ENCODE results near the gene OPCML. TPM values are rescaled to one million over a fixed set of nuclear protein-coding genes. Genes with fewer than 3 reads are reported as not detected.

Gene OPCML
- total and polyA plus RNA-seq, 2 experiments from 2014 or later = 1.2 to 4.4 TPM

GRCh38 chr11:132908414-132908810 lies 623.9 kb downstream of the OPCML start (continued):
- TF ChIP-seq ZNF462 (CRISPR knock-in tag; IDR thresholded peaks at IDR 0.05) (no peak), ZNF331 (CRISPR knock-in tag; IDR thresholded peaks at IDR 0.05; ENCODE audit: low read depth) (no peak), EZH2phosphoT487 (IDR thresholded peaks at IDR 0.05; ENCODE audit: unreplicated experiment) (no peak)

GRCh38 chr11:132907651-132908413 lies 624.5 kb downstream of the OPCML start:
- H3K79me2 ChIP-seq (replicated peaks; ENCODE audit: insufficient read depth) = no peaks in the 10 kb centered on the region
- ATAC-seq (no peak), DNase-seq (ENCODE audit: low spot score) (no peak)
- H3K9me2 ChIP-seq (ENCODE audit: insufficient read depth) = peaks cover 13% of the 10 kb centered on the region; the same call in 1 of the 2 replicates
- Mint-ChIP-seq H3K27me3 (ENCODE audit: insufficient read depth, low read depth, poor library complexity) (no peaks in the 10 kb centered on the region), H3K9me3 (peaks cover 8% of the 10 kb centered on the region; the same call in 2 of the 3 replicates), H3K4me3 (no peak overlapping the region), H3K36me3 (ENCODE audit: low read depth) (peaks cover 9% of the 10 kb centered on the region), H3K27ac (no peak overlapping the region), H3K4me1 (peaks cover 21% of the 10 kb centered on the region)
- H3K36me3 ChIP-seq (ENCODE audit: insufficient read depth) = no peaks in the 10 kb centered on the region
- no peak overlapping the region for H3K27ac ChIP-seq (ENCODE audit: low read depth)
- peaks cover 14% of the 10 kb centered on the region; the same call in 1 of the 2 replicates for H3K4me1 ChIP-seq (ENCODE audit: insufficient read depth)
- no peak overlapping the region for H2AFZ ChIP-seq
- no peaks in the 10 kb centered on the region for H4K20me1 ChIP-seq (replicated peaks; ENCODE audit: insufficient read depth)
- H3F3A ChIP-seq (replicated peaks; ENCODE audit: low read depth) = no peaks in the 10 kb centered on the region
- no peaks in the 10 kb centered on the region for H3K27me3 ChIP-seq (ENCODE audit: insufficient read depth)
- no peak overlapping the region for H3K4me3 ChIP-seq
- H3K4me2 ChIP-seq = no peak overlapping the region
- no peak for TF ChIP-seq NANOG (IDR thresholded peaks at IDR 0.05; ENCODE audit: borderline replicate concordance)
- no peak for TF ChIP-seq REST (IDR thresholded peaks at IDR 0.05; ENCODE audit: unreplicated experiment)
- TF ChIP-seq EZH2phosphoT487 (IDR thresholded peaks at IDR 0.05; ENCODE audit: unreplicated experiment) = no peak

Data from GM23338 (cell line).